Activated CD4-positive, alpha-beta T cell treated with anti-CD3 and anti-CD28 coated beads, Interleukin-2, amount 50 U/mL, for 4 hours (primary cell): Measurements from ENCODE around the gene DIAPH1.

ENCODE experiments used
- DNase-seq, 2 experiments: peaks; one replicate each; pipeline ENCODE4 v3.0.0-alpha.2; 2020

Gene DIAPH1

GRCh38 chr5:141609044-141609443 lies 9.8 kb downstream of the DIAPH1 start:
- no peak for DNase-seq

GRCh38 chr5:141608557-141608956 lies 10.2 kb downstream of the DIAPH1 start:
- DNase-seq: no peak

GRCh38 chr5:141608046-141608445 lies 10.8 kb downstream of the DIAPH1 start:
- no peak for DNase-seq

GRCh38 chr5:141605523-141606277 lies 13.1 kb downstream of the DIAPH1 start:
- DNase-seq: peak; percentile 51

- no peak for DNase-seq
Measured at GRCh38 chr5:141603923-141604717, 14.7 kb downstream of the DIAPH1 start.

GRCh38 chr5:141602606-141603005 lies 16.2 kb downstream of the DIAPH1 start:
- no peak for DNase-seq

GRCh38 chr5:141598391-141599345 lies 20.1 kb downstream of the DIAPH1 start:
- no peak for DNase-seq

GRCh38 chr5:141597814-141598213 lies 21.0 kb downstream of the DIAPH1 start:
- DNase-seq: no peak

- DNase-seq: no peak
Measured at GRCh38 chr5:141597394-141597793, 21.4 kb downstream of the DIAPH1 start.

- DNase-seq: no peak
Measured at GRCh38 chr5:141596867-141597266, 21.9 kb downstream of the DIAPH1 start.

- no peak for DNase-seq
Measured at GRCh38 chr5:141590127-141590526, 28.7 kb downstream of the DIAPH1 start.

GRCh38 chr5:141586246-141586645 lies 32.6 kb downstream of the DIAPH1 start:
- DNase-seq: no peak

GRCh38 chr5:141585594-141585993 lies 33.2 kb downstream of the DIAPH1 start:
- no peak for DNase-seq

- DNase-seq: no peak
Measured at GRCh38 chr5:141574122-141574510, 44.7 kb downstream of the DIAPH1 start.

- no peak for DNase-seq
Measured at GRCh38 chr5:141573489-141574121, 45.2 kb downstream of the DIAPH1 start.

GRCh38 chr5:141570655-141571054 lies 48.1 kb downstream of the DIAPH1 start:
- DNase-seq: no peak

- DNase-seq: no peak
Measured at GRCh38 chr5:141567513-141568117, 51.2 kb downstream of the DIAPH1 start.

- no peak for DNase-seq
Measured at GRCh38 chr5:141565826-141566570, 52.8 kb downstream of the DIAPH1 start.

- DNase-seq: peak; percentile 48 to 52
Measured at GRCh38 chr5:141564216-141564692, 54.5 kb downstream of the DIAPH1 start.

GRCh38 chr5:141560725-141561483 lies 57.9 kb downstream of the DIAPH1 start:
- no peak for DNase-seq
